ENCODE measurements around the gene ACTR8.

ACTR8 gene

GRCh38 chr3:53863145-53863544 is 18.8 kb downstream of the ACTR8 start:
- DNase-seq, result no peak

- DNase-seq, result no peak
Measured at GRCh38 chr3:53862241-53862640, 19.7 kb downstream of the ACTR8 start.

GRCh38 chr3:53860196-53860595 is 21.8 kb downstream of the ACTR8 start:
- DNase-seq, result no peak

GRCh38 chr3:53859178-53859577 is 22.8 kb downstream of the ACTR8 start:
- no peak for DNase-seq

GRCh38 chr3:53858096-53858741 is 23.7 kb downstream of the ACTR8 start:
- DNase-seq, result no peak

- no peak for DNase-seq
Measured at GRCh38 chr3:53856964-53857363, 25.0 kb downstream of the ACTR8 start.

GRCh38 chr3:53850895-53851294 is 31.1 kb downstream of the ACTR8 start:
- DNase-seq, result no peak

GRCh38 chr3:53849916-53850315 is 32.0 kb downstream of the ACTR8 start:
- DNase-seq, result no peak

GRCh38 chr3:53846851-53847155 is 35.1 kb downstream of the ACTR8 start:
- DNase-seq, result no peak

GRCh38 chr3:53846134-53846850 is 35.7 kb downstream of the ACTR8 start, which contains the start of the genes CHDH and IL17RB:
Gene CHDH, minus strand, starts transcription at chr3:53846419. Its CDS starts 22,411 bp downstream, at chr3:53824008.
Gene IL17RB, plus strand, starts transcription at chr3:53846568. Its CDS starts 21 bp downstream, at chr3:53846589.
- peak; percentile 64 for DNase-seq

GRCh38 chr3:53845881-53846133 is 36.1 kb downstream of the ACTR8 start:
- no peak for DNase-seq

- no peak for DNase-seq
Measured at GRCh38 chr3:53845103-53845880, 36.7 kb downstream of the ACTR8 start.

- no peak for DNase-seq
Measured at GRCh38 chr3:53844262-53845102, 37.5 kb downstream of the ACTR8 start.

GRCh38 chr3:53843195-53844177 is 38.5 kb downstream of the ACTR8 start:
- peak; percentile 57 for DNase-seq

GRCh38 chr3:53842436-53843194 is 39.3 kb downstream of the ACTR8 start:
- peak; percentile 27 for DNase-seq

GRCh38 chr3:53841296-53841695 is 40.7 kb downstream of the ACTR8 start:
- DNase-seq, result peak; percentile 36

GRCh38 chr3:53837331-53837730 is 44.6 kb downstream of the ACTR8 start:
- no peak for DNase-seq

- no peak for DNase-seq
Measured at GRCh38 chr3:53836084-53836872, 45.7 kb downstream of the ACTR8 start.

GRCh38 chr3:53835257-53835656 is 46.7 kb downstream of the ACTR8 start:
- DNase-seq, result no peak

- no peak for DNase-seq
Measured at GRCh38 chr3:53834429-53835095, 47.4 kb downstream of the ACTR8 start.

Measured in NCI-H82 (cell line).